Psoas muscle (tissue), 8 donors: ENCODE data around the gene PDAP1. TPM values are rescaled to one million over a fixed set of nuclear protein-coding genes. Genes with fewer than 3 reads are reported as not detected.
"Not testable (repeated sequence)": the region's sequence is repeated elsewhere in the genome, so short reads cannot be mapped to it uniquely, and the experiment has no call there.

Experiments used
- ATAC-seq, 4 donors: fragments of 200-7000 bp; cut with Tn5 transposase; one replicate each; pipeline ENCODE4 v1.9.1; 2020; ENCODE audit warnings: moderate library complexity in 3 of 4, mild to moderate bottlenecking in 2 of 4
- DNase-seq, 2 donors: peaks; one replicate each; pipeline ENCODE4 v3.0.0-alpha.2; 2020
- H3K27ac ChIP-seq: fragments of 200-600 bp; one replicate; pipeline ENCODE4 v1.8.0; 2022
- H3K27me3 ChIP-seq, 3 donors: fragments of 200-600 bp in 1 of 3; one replicate each; pipeline versions ENCODE4 v1.6.1 to v1.8.0; 2013 to 2022; ENCODE audit warnings: low read length in 2 of 3, mild to moderate bottlenecking in 2 of 3, moderate library complexity in 1 of 3; ENCODE audit not compliant: insufficient read depth in 3 of 3
- H3K36me3 ChIP-seq, 2 donors: fragments of 200-600 bp in 1 of 2; one replicate each; pipeline versions ENCODE4 v1.6.1 to v1.8.0; 2013 to 2022; ENCODE audit warnings: low read depth in 1 of 2, mild to moderate bottlenecking in 1 of 2, moderate library complexity in 1 of 2; ENCODE audit not compliant: insufficient read depth in 1 of 2
- H3K4me1 ChIP-seq: fragments of 200-600 bp; one replicate; pipeline ENCODE4 v1.8.0; 2022
- H3K4me3 ChIP-seq: fragments of 200-600 bp; one replicate; pipeline ENCODE4 v1.8.0; 2022; ENCODE audit warnings: mild to moderate bottlenecking
- H3K9me3 ChIP-seq: fragments of 200-600 bp; one replicate; pipeline ENCODE4 v1.8.0; 2022
- WGBS, 3 donors: extraction: QIAGEN DNeasy Blood & Tissue Kit; methylation state at CpG; one replicate each; pipeline versions ENCODE4 v1.1.6 to v1.1.7; 2013; 5-methylcytosine and 5-hydroxymethylcytosine counted together
- intact Hi-C, 2 donors: fragments of 100-400 bp; cut with DNase I; formaldehyde crosslinking; loops; one replicate each; pipeline versions ENCODE4 v1.11.0 to v1.14.2; 2022
- polyA plus RNA-seq, 3 donors: library from polyadenylated mRNA; stranded (reverse); fragments of 200-250 nt; gene quantifications; one replicate each; pipeline ENCODE4 v1.2.3, GENCODE V29; 2013
- total RNA-seq, 4 donors: library from RNA; stranded (reverse); fragmentation: NEBNext Ultra II Directional in 2 of 4; extraction: Animal tissue kit (Norgen Biotek cat#: 25700) in 2 of 4; gene quantifications; one replicate each; pipeline versions ENCODE4 v1.2.1 to v1.2.4, GENCODE V29; 2021 to 2023
- TF ChIP-seq, protein P1 (sequence below): fragments of 200-600 bp; IDR thresholded peaks from one replicate; pipeline ENCODE4 v1.8.0; 2022; ENCODE audit warnings: antibody characterized with exemption
- donor health status: healthy with polysubstance abuse.
- donor health status: DM: no; HTN: no; CAD: no; lungs with moderate emphysema.
- donor health status: Bipolar disorder and iron deficiency.
- donor health status: healthy.
- donor health status: DM: yes; HTN: yes; CAD: no.
- donor health status: DM: no; HTN: no; CAD: no.
- donor health status: DM: no; HTN: no; CAD: no.
- donor health status: DM: yes; HTN: yes; CAD: no.

Gene PDAP1
- total and polyA plus RNA-seq, 7 donors: 131 to 437 (median 174) TPM

DNA sequence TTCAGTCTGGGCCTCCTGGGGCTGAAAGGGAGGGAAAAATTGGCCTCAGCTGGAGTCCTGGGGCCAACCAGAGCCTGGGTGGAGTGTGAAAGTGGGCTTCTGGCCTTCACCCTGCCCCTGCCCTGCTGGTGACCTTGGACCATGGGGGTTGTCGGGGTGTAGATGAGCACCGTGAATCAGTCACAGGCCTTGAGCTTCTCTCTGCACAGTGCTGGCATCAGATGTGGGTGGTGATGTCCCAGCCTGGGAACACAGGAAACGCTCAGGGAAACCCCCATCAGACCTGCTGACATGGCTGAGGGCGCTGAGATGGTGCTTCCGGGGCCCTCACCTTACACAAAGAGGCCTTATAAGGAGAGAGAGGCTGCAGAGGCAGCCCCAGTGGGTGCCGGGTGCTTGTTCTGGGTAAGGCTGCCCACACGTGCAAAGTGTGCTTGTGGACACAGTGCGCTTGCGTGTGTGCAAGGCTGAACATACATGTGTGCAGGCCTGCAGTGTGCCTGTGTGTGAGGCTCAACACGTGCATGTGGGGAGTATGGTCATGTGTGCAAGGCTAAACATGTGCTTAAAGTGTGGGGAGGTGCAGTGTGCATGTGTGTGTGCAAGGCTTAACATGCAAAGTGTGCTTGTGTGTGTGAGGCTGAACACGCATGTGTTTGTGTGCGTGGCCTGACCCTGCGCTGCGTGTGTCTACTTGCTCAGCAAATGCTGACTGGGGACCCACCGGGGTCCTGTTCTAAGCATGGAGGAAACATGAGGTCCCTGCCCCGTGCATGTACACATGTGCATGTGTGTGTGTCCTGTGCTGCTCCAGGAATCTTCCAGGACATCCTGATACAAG lies 27.4 kb downstream of the PDAP1 start:
- TF ChIP-seq, protein P1, sequence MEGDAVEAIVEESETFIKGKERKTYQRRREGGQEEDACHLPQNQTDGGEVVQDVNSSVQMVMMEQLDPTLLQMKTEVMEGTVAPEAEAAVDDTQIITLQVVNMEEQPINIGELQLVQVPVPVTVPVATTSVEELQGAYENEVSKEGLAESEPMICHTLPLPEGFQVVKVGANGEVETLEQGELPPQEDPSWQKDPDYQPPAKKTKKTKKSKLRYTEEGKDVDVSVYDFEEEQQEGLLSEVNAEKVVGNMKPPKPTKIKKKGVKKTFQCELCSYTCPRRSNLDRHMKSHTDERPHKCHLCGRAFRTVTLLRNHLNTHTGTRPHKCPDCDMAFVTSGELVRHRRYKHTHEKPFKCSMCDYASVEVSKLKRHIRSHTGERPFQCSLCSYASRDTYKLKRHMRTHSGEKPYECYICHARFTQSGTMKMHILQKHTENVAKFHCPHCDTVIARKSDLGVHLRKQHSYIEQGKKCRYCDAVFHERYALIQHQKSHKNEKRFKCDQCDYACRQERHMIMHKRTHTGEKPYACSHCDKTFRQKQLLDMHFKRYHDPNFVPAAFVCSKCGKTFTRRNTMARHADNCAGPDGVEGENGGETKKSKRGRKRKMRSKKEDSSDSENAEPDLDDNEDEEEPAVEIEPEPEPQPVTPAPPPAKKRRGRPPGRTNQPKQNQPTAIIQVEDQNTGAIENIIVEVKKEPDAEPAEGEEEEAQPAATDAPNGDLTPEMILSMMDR: no peak
- H3K4me3 ChIP-seq: no peak overlapping the region
- intact Hi-C loops: no loop called here
- H3K27ac ChIP-seq: no peak overlapping the region
- DNase-seq (no peak), ATAC-seq (peak in 3 of 4 donors; percentile 12 to 19 (median 17))
- peaks cover 0 to 8% of the 10 kb centered on the region in 2 donors for H3K36me3 ChIP-seq
- H3K9me3 ChIP-seq: no peaks in the 10 kb centered on the region
- 70 to 77% (median 76%) methylated on average over 16 of the region's 16 CpGs for WGBS, 3 donors
- H3K27me3 ChIP-seq: no peaks in the 10 kb centered on the region
- peaks cover under 1% of the 10 kb centered on the region for H3K4me1 ChIP-seq

DNA sequence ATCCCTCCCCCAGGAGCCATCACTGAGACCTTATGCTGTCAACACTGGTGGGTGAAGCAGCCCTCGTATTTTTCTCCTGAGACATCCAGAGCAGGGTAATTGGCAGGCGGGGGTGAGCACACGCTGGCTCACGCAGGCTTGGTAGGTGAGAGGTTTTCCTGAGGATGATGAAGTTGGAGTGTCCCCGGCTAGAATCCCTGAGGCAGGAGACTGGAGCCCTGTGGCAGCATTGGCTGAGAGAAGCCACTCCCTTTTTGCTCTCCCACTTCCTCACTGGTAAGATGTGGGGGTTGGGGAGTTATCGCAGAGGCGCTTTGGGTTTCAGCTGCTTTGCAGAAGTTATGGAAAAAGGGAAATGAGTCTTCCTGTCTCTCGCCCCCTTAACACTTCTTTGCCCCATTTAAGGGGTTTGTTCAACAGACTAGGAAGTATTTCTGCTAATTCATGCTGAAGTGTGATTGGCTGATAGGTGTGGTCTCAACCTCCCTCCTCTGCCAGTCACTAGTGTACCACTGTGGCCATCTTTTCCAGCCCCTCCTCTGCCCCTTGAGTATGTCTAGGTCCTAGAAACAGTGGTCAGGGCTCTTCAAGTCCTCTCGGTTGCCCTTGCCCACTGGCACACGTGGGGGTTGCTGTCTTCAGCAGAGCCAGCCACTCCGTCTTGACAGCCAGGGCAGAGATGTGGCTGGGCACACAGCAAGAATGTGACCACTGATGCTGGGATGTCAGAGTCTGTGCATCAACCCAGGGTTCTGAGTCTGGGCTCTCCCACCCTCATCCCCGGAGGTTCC lies 28.2 kb downstream of the PDAP1 start:
- Histone ChIP-seq H3K4me3 (peak overlapping the region; percentile 36), H3K4me1 (peaks cover 3% of the 10 kb centered on the region), H3K36me3 (peaks cover 0 to 8% of the 10 kb centered on the region in 2 donors), H3K27me3 (no peaks in the 10 kb centered on the region), H3K27ac (peak overlapping the region; percentile 72), H3K9me3 (no peaks in the 10 kb centered on the region)
- intact Hi-C loops: no loop called here
- ATAC-seq (peak in 2 of 4 donors; percentile 21 to 39), DNase-seq (no peak)
- TF ChIP-seq, protein P1: no peak
- whole genome bisulfite sequencing, 3 donors: 57 to 65% (median 57%) methylated on average over 12 of the region's 12 CpGs

DNA sequence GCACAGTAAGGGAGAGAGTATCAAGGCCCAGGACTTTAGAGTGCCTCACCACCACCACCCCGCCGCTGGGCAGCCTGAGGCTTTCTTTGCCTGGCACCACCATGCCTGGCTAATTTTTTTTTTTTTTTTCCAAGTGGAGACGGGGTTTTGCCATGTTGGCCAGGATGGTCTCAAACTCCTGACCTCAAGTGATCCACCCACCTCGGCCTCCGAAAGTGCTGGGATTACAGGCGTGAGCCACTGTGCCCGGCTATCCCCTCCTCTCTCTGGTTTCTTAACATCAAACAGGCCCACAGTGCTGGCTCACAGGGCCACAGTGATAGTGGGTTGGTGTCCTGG lies 28.7 kb downstream of the PDAP1 start:
- Histone ChIP-seq H3K4me3 (peak overlapping the region; percentile 36), H3K27ac (peak overlapping the region; percentile 72)
- H3K27me3 ChIP-seq, H3K9me3 ChIP-seq, H3K4me1 ChIP-seq, DNase-seq, H3K36me3 ChIP-seq, intact Hi-C loops, ATAC-seq: not testable (repeated sequence)
- WGBS, 3 donors: 45 to 51% (median 48%) methylated on average over 7 of the region's 7 CpGs

DNA sequence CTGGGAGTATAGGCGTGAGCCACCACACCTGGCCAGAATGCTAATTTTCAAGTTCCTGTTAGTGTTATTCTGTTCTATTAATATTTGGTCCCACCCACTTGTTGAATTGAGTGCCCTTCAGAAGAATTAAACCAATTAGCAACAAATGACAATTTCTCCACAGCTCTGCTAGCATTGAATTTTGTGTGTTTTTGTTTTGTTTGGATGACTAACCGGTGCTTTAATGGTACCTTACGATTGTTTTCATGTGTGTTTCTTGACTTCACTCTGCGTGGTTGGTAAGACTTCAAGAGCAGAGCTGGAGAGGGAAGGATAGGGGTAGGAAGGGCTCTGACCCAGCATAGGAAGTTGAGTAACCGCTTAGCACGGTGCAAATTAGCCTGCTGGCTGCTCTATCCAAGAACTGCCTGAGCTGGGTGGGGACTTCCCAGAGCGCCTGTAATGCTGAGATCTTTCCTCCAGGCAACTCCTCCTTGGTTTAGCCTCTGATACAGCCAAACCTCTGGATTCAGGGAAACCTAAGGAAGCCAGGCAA lies 29.3 kb downstream of the PDAP1 start:
- H3K9me3 ChIP-seq: no peaks in the 10 kb centered on the region
- peak overlapping the region; percentile 72 for H3K27ac ChIP-seq
- intact Hi-C loops: no loop called here
- DNase-seq: peak; percentile 66 to 79
- peaks cover 3% of the 10 kb centered on the region for H3K4me1 ChIP-seq
- ATAC-seq: peak; percentile 50 to 65 (median 63)
- 37 to 43% (median 41%) methylated on average over 7 of the region's 7 CpGs for WGBS, 3 donors
- no peaks in the 10 kb centered on the region for H3K27me3 ChIP-seq
- peaks cover 0 to 8% of the 10 kb centered on the region in 2 donors for H3K36me3 ChIP-seq
- TF ChIP-seq, protein P1: no peak
- H3K4me3 ChIP-seq: peak overlapping the region; percentile 36
